SKM-1 treated with dmso at 0.1 percent for 144 hours (cell line): Measurements from ENCODE around the gene AACS.

ENCODE experiments used
- DNase-seq: peaks from one replicate; lab custom pipeline; 2025; ENCODE audit not compliant: unreplicated experiment; lab: John Stamatoyannopoulos, UW

Gene AACS

GRCh38 chr12:125183187-125184067 lies 118.2 kb downstream of the AACS start:
- DNase-seq, result peak; percentile 2

- DNase-seq, result no peak
These were observed 119.2 kb downstream of the AACS start for GRCh38 chr12:125184213-125184967.

DNA sequence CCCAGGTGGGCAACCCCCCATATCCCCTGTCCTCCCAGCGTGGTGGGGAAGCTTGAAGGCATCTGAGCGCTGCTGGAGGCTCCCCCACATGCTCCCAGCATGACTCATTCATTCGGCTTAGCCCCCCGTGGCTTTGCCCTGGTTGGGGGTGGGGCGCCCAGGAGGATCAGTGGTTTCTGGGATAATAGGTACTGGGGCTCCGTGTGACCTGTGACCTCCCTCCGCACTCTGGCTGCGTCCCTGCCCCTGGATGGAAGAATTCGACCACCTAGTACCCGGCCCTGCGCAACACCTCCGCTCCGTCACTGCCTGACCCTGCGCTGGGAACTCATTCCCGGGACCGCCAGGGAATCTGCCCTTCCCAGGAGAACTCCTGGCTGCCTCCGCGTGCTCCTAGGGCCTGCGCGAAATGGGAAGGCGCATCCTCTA lies 120.1 kb downstream of the AACS start:
- DNase-seq, result no peak

DNA sequence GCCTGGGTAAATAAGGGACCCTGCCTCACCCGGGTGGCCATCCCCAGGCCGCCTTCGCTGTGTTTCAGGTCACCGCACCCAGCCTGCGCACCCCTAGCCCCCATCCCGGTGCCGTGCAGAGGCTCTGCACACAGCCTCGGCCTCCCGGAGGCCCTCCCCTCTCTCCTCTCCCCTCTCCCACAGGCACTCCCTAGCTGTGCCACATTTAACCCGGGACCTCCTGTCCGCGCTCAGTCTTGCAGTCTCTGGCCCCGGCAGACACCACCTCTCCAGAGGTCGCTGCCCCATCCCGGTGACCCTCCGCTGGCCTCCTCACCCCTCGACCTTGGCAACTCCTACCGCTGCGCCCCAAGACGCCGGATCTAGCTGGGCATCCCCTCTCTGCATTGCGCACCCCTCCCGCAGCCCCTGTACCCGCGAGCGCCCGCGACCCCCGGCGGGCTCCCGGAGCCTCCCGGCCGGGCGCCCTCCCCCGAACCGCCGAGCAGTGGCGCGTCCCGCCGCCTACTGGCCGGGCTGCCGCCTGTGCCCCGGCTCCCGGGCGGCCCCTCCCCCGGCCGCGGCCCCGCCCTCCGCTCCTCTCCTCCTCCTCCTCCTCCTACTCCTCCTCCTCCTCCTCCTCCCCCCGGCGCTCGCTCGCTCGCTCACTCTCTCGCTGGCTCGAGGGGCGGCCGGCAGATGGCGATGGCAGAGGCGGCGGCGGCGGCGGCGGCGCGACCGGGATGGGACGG lies 120.7 kb downstream of the AACS start, which contains the start of gene TMEM132B:
TSS of gene TMEM132B (plus strand) at position 647 of the 731 bp plus-strand sequence.
- DNase-seq, result no peak

GRCh38 chr12:125186471-125187147 lies 121.4 kb downstream of the AACS start:
- DNase-seq, result no peak

- no peak for DNase-seq
These were observed 122.0 kb downstream of the AACS start for GRCh38 chr12:125187148-125187745.

DNA sequence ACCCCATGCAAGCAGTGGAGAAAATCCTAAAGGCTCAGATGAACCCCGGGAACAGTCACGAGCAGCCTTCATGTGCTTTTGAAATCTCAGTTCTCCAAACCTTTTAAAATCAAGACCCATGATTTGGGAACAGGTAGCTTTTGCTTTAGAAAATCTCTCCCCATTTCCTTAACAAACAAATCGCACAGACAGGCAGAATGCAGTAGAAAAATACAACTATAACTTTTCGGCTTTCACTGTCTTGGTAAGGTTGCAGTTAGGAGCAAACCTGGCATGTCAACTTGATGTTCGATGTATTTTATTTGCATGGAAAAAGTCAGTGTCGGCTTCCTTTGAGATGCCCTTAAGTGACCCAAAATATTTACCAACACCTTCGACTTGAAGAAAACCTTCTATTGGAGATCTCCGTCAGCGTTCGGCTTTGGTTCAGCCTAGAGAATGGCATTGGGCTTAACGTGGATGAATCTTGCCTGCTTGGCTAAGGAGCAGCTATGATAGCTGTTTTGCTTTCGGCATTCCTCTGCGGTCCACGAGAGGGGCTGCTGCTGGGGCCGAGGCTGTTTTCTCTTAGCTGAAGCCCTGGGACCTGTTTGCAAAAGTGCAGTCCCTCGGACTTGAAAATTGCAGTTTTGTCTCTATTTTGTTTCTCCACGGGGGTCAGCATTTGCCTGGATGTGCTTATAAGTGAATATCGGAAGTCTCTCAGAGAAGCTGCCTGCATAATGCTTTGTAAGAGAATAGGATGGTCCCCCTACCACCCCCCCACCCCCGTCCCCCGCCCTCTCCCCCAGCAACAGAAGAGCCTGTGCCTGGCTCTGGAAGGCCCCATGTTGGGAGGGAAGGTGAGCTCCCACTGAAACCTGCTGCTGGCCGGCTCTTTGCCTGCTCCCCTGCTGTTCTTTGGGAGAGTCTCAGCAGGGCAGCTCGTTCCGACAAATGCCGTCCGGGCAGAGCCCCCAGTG lies 122.8 kb downstream of the AACS start:
- DNase-seq, result no peak

GRCh38 chr12:125189015-125189414 lies 123.8 kb downstream of the AACS start:
- no peak for DNase-seq

GRCh38 chr12:125189502-125189901 lies 124.3 kb downstream of the AACS start:
- no peak for DNase-seq

GRCh38 chr12:125191361-125192087 lies 126.3 kb downstream of the AACS start:
- no peak for DNase-seq

DNA sequence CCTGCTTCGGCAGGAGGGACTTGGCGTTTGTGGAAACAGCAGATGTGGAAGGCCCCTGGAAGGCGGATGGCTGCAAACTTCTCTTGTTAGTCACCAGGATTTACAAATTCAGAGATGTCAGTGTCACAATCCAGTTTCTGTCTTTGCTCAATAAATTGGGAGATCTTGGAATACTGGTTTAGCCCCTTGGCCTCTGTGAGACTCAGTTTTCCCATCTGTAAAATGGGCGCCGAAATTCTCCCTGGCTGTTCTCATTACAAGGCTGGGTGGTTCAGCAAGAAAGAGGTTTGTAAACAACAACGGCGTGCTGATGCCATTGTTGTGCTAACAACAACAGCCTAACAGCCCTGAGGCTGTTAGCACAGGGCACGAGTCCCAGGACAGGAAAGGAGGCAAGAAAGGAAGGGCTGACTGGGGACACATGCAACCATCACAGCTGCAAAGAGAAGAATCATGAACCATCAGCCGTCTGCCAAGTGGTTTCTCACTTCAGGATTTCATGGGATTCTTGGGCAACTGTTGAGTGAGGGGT lies 127.5 kb downstream of the AACS start:
- no peak for DNase-seq
